Fibroblast of villous mesenchyme (primary cell): ENCODE data around the gene TAB3. TPM values are rescaled to one million over a fixed set of nuclear protein-coding genes. Genes with fewer than 3 reads are reported as not detected.

ENCODE experiments used
- DNase-seq: peaks from one replicate; pipeline ENCODE4 v3.0.0-alpha.2; 2010; ENCODE audit warnings: low read depth
- H3K4me3 ChIP-seq: 2 replicates; pipeline ENCODE4 v1.5.1; 2011; ENCODE audit warnings: low read depth, mild to moderate bottlenecking, low read length
- CTCF ChIP-seq: IDR thresholded peaks from 2 replicates; pipeline ENCODE4 v1.5.1; 2012; ENCODE audit warnings: low read depth, mild to moderate bottlenecking, low read length; ENCODE audit not compliant: insufficient read depth
- total RNA-seq: library from RNA; depleted of rRNA; stranded (reverse); fragments of >200 nt; gene quantifications from 2 replicates; pipeline ENCODE4 v1.2.3, GENCODE V29; 2012

TAB3 gene
- total RNA-seq, 1 donor = 16.8 TPM

GRCh38 chrX:30786374-30786773, 102.7 kb downstream of the TAB3 start:
- H3K4me3 ChIP-seq = no peak overlapping the region
- no peak for TF ChIP-seq CTCF
- no peak for DNase-seq

DNA sequence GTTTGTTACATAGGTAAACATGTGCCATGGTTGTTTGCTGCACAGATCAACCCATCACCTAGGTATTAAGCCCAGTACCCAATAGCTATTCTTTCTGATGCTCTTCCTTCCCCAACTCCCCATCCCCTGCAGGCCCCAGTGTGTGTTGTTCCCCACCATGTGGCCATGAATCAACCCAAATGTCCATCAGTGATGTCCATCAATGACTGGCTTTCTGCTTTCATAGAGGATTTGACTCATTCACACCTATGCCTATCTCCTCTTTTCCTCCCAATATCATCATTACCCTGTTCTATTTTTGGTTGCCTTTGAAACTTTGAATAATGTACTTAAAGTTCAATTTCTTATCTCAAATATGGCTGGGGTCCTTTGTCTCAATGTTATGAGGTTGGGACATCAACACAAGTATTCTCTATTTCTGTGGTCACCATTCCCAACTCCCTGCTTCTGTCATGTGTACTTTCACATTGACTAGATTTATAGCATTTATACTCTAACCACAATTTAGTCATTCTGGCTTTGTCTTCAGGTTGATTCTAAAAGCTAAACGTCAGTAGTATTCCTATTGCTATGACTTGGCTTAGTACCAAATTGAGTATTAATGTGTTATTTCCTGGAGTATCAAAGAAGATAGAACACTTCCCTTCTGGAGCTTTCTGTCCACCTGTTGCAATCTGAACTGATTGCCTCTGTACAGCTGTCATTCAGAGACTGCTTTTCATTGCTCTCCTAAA, 107.2 kb downstream of the TAB3 start:
- DNase-seq = no peak
- TF ChIP-seq CTCF = no peak
- no peak overlapping the region for H3K4me3 ChIP-seq

DNA sequence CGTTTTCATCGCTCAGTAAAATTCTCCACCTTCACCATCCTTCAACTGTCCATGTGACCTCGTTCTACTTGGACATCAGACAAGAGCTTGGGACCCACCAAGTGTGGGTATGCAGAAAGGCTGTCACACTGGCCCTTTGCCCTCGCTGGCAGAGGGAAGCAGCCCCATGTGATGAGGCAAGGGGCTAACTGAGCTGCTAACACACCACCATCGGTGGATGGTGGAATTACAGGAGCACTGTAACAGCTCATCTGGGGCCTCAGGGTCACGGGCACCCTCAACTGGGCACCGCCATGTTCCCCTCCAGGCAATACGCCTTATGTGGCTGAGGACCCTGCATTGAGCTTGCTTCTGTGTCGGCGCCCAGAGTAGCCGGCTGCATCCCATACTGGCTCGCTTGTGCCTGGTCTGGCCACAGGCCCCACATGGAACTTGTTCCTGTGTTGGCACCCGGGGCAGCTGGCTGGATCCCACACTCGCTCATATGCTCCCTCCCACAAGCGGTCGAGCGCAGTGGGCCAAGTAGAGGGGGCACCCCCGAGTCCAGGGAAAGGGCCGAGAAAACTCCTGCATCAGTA, 109.5 kb downstream of the TAB3 start:
- no peak overlapping the region for H3K4me3 ChIP-seq
- TF ChIP-seq CTCF = no peak
- DNase-seq = no peak

GRCh38 chrX:30777575-30777974, 111.5 kb downstream of the TAB3 start:
- no peak for TF ChIP-seq CTCF
- DNase-seq = no peak
- H3K4me3 ChIP-seq = no peak overlapping the region

Other genes starting within 250 kb of the TAB3 start
- gene GK, start 235.8 kb downstream of the TAB3 start, total RNA-seq = 11.7 and 15.1 TPM in 2 replicates
- not detected in 2 replicates for gene FTHL17, start 182.8 kb upstream of the TAB3 start, total RNA-seq